H9 (cell line): Measurements from ENCODE around the gene B3GALT5. TPM values are rescaled to one million over a fixed set of nuclear protein-coding genes. Genes with fewer than 3 reads are reported as not detected.

Experiments
- DNase-seq: peaks from one replicate; pipeline ENCODE4 v3.0.0-alpha.2; 2017
- H2AFZ ChIP-seq: one replicate; pipeline ENCODE4 v1.6.1; 2013; ENCODE audit warnings: mild to moderate bottlenecking, low read length, control low read depth, moderate library complexity
- H2AK5ac ChIP-seq: 2 replicates; pipeline ENCODE4 v1.6.1; 2013; ENCODE audit warnings: low read length, control low read depth, mixed read lengths; ENCODE audit not compliant: insufficient read length
- H2BK120ac ChIP-seq: one replicate; pipeline ENCODE4 v1.6.1; 2013; ENCODE audit warnings: low read depth, mild to moderate bottlenecking, low read length, control low read depth, inconsistent platforms; ENCODE audit not compliant: poor library complexity, severe bottlenecking
- H2BK12ac ChIP-seq: 2 replicates; pipeline ENCODE4 v1.6.1; 2013; ENCODE audit warnings: low read length, control low read depth, mixed read lengths, low read depth; ENCODE audit not compliant: insufficient read length
- H2BK15ac ChIP-seq: 2 replicates; pipeline ENCODE4 v1.6.1; 2013; ENCODE audit warnings: low read depth, low read length, control low read depth
- H2BK20ac ChIP-seq: one replicate; pipeline ENCODE4 v1.6.1; 2013; ENCODE audit warnings: low read depth, mild to moderate bottlenecking, low read length, control low read depth, inconsistent platforms; ENCODE audit not compliant: poor library complexity, severe bottlenecking
- H2BK5ac ChIP-seq: 2 replicates; pipeline ENCODE4 v1.6.1; 2013; ENCODE audit warnings: low read length, control low read depth, mixed read lengths; ENCODE audit not compliant: insufficient read length
- H3K14ac ChIP-seq: 2 replicates; pipeline ENCODE4 v1.6.1; 2013; ENCODE audit warnings: low read length, control low read depth; ENCODE audit not compliant: insufficient read depth
- H3K18ac ChIP-seq: 2 replicates; pipeline ENCODE4 v1.6.1; 2013; ENCODE audit warnings: low read depth, mild to moderate bottlenecking, mixed read lengths, low read length, control low read depth; ENCODE audit not compliant: insufficient read length
- H3K23ac ChIP-seq: 2 replicates; pipeline ENCODE4 v1.6.1; 2013; ENCODE audit warnings: low read length, control low read depth, mixed read lengths, low read depth; ENCODE audit not compliant: insufficient read length
- H3K23me2 ChIP-seq: 2 replicates; pipeline ENCODE4 v1.6.1; 2013; ENCODE audit warnings: low read depth, mild to moderate bottlenecking, mixed read lengths, low read length, control low read depth; ENCODE audit not compliant: insufficient read length, poor library complexity, severe bottlenecking
- H3K27ac ChIP-seq: 2 replicates; pipeline ENCODE4 v1.5.1; 2013; ENCODE audit warnings: low read length, control low read depth, mixed read lengths, low read depth; ENCODE audit not compliant: insufficient read length
- H3K27me3 ChIP-seq: 2 replicates; pipeline ENCODE4 v1.6.1; 2013; ENCODE audit warnings: low read length, control low read depth, inconsistent platforms; ENCODE audit not compliant: insufficient read depth
- H3K4ac ChIP-seq: 2 replicates; pipeline ENCODE4 v1.6.1; 2013; ENCODE audit warnings: low read depth, mild to moderate bottlenecking, control low read depth, inconsistent platforms, low read length, moderate library complexity
- H3K4me1 ChIP-seq: 2 replicates; pipeline ENCODE4 v1.6.1; 2013; ENCODE audit warnings: low read length, control low read depth, inconsistent platforms; ENCODE audit not compliant: insufficient read depth
- H3K4me2 ChIP-seq: 2 replicates; pipeline ENCODE4 v1.6.1; 2013; ENCODE audit warnings: low read length, control low read depth, mixed read lengths; ENCODE audit not compliant: insufficient read length, insufficient read depth
- H3K56ac ChIP-seq: 2 replicates; pipeline ENCODE4 v1.6.1; 2013; ENCODE audit warnings: low read depth, mild to moderate bottlenecking, mixed read lengths, low read length, control low read depth; ENCODE audit not compliant: insufficient read length
- H3K79me1 ChIP-seq: 2 replicates; pipeline ENCODE4 v1.6.1; 2013; ENCODE audit warnings: low read depth, mild to moderate bottlenecking, moderate library complexity, low read length, control low read depth, inconsistent platforms; ENCODE audit not compliant: insufficient read depth, poor library complexity, severe bottlenecking
- H3K79me2 ChIP-seq: 2 replicates; pipeline ENCODE4 v1.6.1; 2013; ENCODE audit warnings: low read length, control low read depth, inconsistent platforms; ENCODE audit not compliant: insufficient read depth
- H3K9ac ChIP-seq: 2 replicates; pipeline ENCODE4 v1.6.1; 2013; ENCODE audit warnings: low read length, control low read depth, mixed read lengths; ENCODE audit not compliant: insufficient read length; ENCODE audit errors: extremely low read depth
- H3K9me3 ChIP-seq: one replicate; pipeline ENCODE4 v1.6.1; 2013; ENCODE audit warnings: low read depth, low read length, inconsistent platforms; ENCODE audit not compliant: control insufficient read depth
- H3T11ph ChIP-seq: one replicate; pipeline ENCODE4 v1.6.1; 2013; ENCODE audit warnings: mild to moderate bottlenecking, low read length, control low read depth, inconsistent platforms
- H4K20me1 ChIP-seq: one replicate; pipeline ENCODE4 v1.6.1; 2013; ENCODE audit not compliant: control insufficient read depth, insufficient read length, insufficient read depth
- H4K5ac ChIP-seq: 2 replicates; pipeline ENCODE4 v1.6.1; 2013; ENCODE audit warnings: low read depth, mild to moderate bottlenecking, mixed read lengths, low read length, control low read depth; ENCODE audit not compliant: insufficient read length
- H4K8ac ChIP-seq: replicated peaks from 2 replicates; pipeline ENCODE4 v1.6.1; 2013; ENCODE audit warnings: low read length, control low read depth, mixed read lengths, low read depth; ENCODE audit not compliant: insufficient read length
- H4K91ac ChIP-seq: 2 replicates; pipeline ENCODE4 v1.6.1; 2013; ENCODE audit warnings: low read depth, mild to moderate bottlenecking, moderate library complexity, mixed read lengths, low read length, control low read depth; ENCODE audit not compliant: insufficient read length
- H3K27ac Mint-ChIP-seq, 3 experiments: 2 replicates in 2 of 3; 3 replicates in 1 of 3; pipeline ENCODE4 v1.8.0; 2020 to 2021; ENCODE audit warnings: mixed read lengths in 3 of 3, mild to moderate bottlenecking in 1 of 3, moderate library complexity in 1 of 3
- H3K27me3 Mint-ChIP-seq: 2 replicates; pipeline ENCODE4 v1.8.0; 2021; ENCODE audit warnings: low read depth, mild to moderate bottlenecking, moderate library complexity, mixed read lengths
- H3K36me3 Mint-ChIP-seq, 3 experiments: 2 replicates in 2 of 3; 3 replicates in 1 of 3; pipeline ENCODE4 v1.8.0; 2020 to 2021; ENCODE audit warnings: low read depth in 3 of 3, mixed read lengths in 3 of 3; ENCODE audit not compliant: insufficient read depth in 1 of 3
- H3K4me1 Mint-ChIP-seq, 2 experiments: 2 replicates each; pipeline ENCODE4 v1.8.0; 2020; ENCODE audit warnings: mixed read lengths in 2 of 2
- H3K4me3 Mint-ChIP-seq, 2 experiments: 2 replicates in 1 of 2; 3 replicates in 1 of 2; pipeline ENCODE4 v1.8.0; 2020 to 2021; ENCODE audit warnings: mild to moderate bottlenecking in 2 of 2, mixed read lengths in 2 of 2, moderate library complexity in 1 of 2
- H3K9me3 Mint-ChIP-seq, 2 experiments: 2 replicates in 1 of 2; 3 replicates in 1 of 2; pipeline ENCODE4 v1.8.0; 2020; ENCODE audit warnings: mild to moderate bottlenecking in 2 of 2, mixed read lengths in 2 of 2, moderate library complexity in 1 of 2
- WGBS: extraction: QIAGEN DNeasy Blood & Tissue Kit; methylation state at CpG from one replicate; pipeline ENCODE4 v1.1.7; 2013; ENCODE audit warnings: missing lambda C conversion rate, low lambda C conversion rate, mixed read lengths; ENCODE audit not compliant: insufficient read length; ENCODE audit errors: extremely low coverage; 5-methylcytosine and 5-hydroxymethylcytosine counted together
- total RNA-seq: library from RNA; stranded (reverse); gene quantifications from 2 replicates; pipeline ENCODE4 v1.2.1, GENCODE V29; 2021
- TF ChIP-seq, protein P1 (sequence below): fragments of 200-600 bp; sonication (generic); conservative IDR thresholded peaks from 3 replicates; pipeline ENCODE4 v1.8.0; 2021; ENCODE audit warnings: antibody characterized with exemption, mild to moderate bottlenecking

Gene B3GALT5
- total RNA-seq, 1 experiment from 2014 or later: 24.7 TPM

DNA sequence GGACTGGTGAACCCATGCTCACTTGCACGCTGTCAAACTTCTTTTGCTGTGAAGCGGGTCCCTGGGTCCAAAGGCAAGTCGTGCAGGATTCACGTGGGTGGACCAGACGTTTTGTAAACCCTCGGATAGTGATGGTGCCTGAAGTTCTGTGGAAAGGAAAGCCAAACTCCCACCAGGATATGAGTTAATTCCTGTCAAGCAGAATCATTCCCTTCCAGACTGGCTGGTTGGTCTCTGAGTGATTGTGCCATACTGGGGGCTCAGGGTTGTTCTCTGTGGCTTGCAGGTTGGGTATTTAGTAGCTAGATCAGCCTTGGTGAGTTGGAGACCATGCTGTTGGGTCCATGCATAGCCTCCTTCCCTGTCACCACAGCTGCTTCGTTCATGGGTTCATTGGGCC lies 99.5 kb downstream of the B3GALT5 start:
- no peak overlapping the region for H4K5ac ChIP-seq
- no peak overlapping the region for H2BK20ac ChIP-seq
- no peak overlapping the region for H3K9ac ChIP-seq
- H3K4me1 ChIP-seq: peaks cover 4% of the 10 kb centered on the region
- TF ChIP-seq, protein P1, sequence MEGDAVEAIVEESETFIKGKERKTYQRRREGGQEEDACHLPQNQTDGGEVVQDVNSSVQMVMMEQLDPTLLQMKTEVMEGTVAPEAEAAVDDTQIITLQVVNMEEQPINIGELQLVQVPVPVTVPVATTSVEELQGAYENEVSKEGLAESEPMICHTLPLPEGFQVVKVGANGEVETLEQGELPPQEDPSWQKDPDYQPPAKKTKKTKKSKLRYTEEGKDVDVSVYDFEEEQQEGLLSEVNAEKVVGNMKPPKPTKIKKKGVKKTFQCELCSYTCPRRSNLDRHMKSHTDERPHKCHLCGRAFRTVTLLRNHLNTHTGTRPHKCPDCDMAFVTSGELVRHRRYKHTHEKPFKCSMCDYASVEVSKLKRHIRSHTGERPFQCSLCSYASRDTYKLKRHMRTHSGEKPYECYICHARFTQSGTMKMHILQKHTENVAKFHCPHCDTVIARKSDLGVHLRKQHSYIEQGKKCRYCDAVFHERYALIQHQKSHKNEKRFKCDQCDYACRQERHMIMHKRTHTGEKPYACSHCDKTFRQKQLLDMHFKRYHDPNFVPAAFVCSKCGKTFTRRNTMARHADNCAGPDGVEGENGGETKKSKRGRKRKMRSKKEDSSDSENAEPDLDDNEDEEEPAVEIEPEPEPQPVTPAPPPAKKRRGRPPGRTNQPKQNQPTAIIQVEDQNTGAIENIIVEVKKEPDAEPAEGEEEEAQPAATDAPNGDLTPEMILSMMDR: no peak
- no peak overlapping the region for H3K4ac ChIP-seq
- no peaks in the 10 kb centered on the region for H3K9me3 ChIP-seq
- no peak overlapping the region for H3K4me3 Mint-ChIP-seq
- H3K36me3 Mint-ChIP-seq: peaks cover 0 to 25% (median 10%) of the 10 kb centered on the region in 3 experiments; a peak in 5 of 7 replicates
- no peak for DNase-seq
- H2BK5ac ChIP-seq: no peak overlapping the region
- H3K23me2 ChIP-seq: no peaks in the 10 kb centered on the region
- H3K23ac ChIP-seq: no peak overlapping the region
- no peak overlapping the region for H3T11ph ChIP-seq
- H3K27ac Mint-ChIP-seq: no peak overlapping the region; a peak in 1 of 7 replicates
- H2BK12ac ChIP-seq: no peak overlapping the region
- H2BK120ac ChIP-seq: no peak overlapping the region
- H3K27me3 ChIP-seq: no peaks in the 10 kb centered on the region
- H4K91ac ChIP-seq: no peak overlapping the region
- no peak overlapping the region for H2BK15ac ChIP-seq
- H2AK5ac ChIP-seq: no peak overlapping the region
- H2AFZ ChIP-seq: no peak overlapping the region
- H3K14ac ChIP-seq: no peak overlapping the region
- H3K4me2 ChIP-seq: no peak overlapping the region
- H3K79me1 ChIP-seq: no peaks in the 10 kb centered on the region
- no CpG with 5 or more reads among the region's 7 CpGs for WGBS
- H4K8ac ChIP-seq: no peak overlapping the region
- H3K56ac ChIP-seq: no peak overlapping the region
- no peaks in the 10 kb centered on the region for H4K20me1 ChIP-seq
- H3K4me1 Mint-ChIP-seq: peaks cover 20 to 36% of the 10 kb centered on the region in 2 experiments
- no peaks in the 10 kb centered on the region; a peak in 1 of 5 replicates for H3K9me3 Mint-ChIP-seq
- H3K27me3 Mint-ChIP-seq: no peaks in the 10 kb centered on the region
- H3K27ac ChIP-seq: no peak overlapping the region
- H3K18ac ChIP-seq: no peak overlapping the region
- no peaks in the 10 kb centered on the region for H3K79me2 ChIP-seq
